IPS DF 6.9 (cell line): ENCODE results near the gene PPARG.
"Not testable (repeated sequence)": the region's sequence is repeated elsewhere in the genome, so short reads cannot be mapped to it uniquely, and the experiment has no call there.

Experiments
- DNase-seq: peaks from one replicate; pipeline ENCODE4 v3.0.0-alpha.2; 2013; ENCODE audit warnings: low read depth, low spot score
- H3K27ac ChIP-seq: one replicate; pipeline ENCODE4 v1.5.1; 2013; ENCODE audit warnings: low read length, control low read depth
- H3K27me3 ChIP-seq: 2 replicates; pipeline ENCODE4 v1.6.1; 2013; ENCODE audit warnings: mild to moderate bottlenecking, low read length; ENCODE audit not compliant: control insufficient read depth, insufficient read depth
- H3K36me3 ChIP-seq: 2 replicates; pipeline ENCODE4 v1.6.1; 2013; ENCODE audit warnings: low read length; ENCODE audit not compliant: control insufficient read depth, insufficient read depth
- H3K4me1 ChIP-seq: 2 replicates; pipeline ENCODE4 v1.6.1; 2013; ENCODE audit warnings: low read length; ENCODE audit not compliant: control insufficient read depth, insufficient read depth
- H3K4me3 ChIP-seq: 2 replicates; pipeline ENCODE4 v1.5.1; 2013; ENCODE audit warnings: mild to moderate bottlenecking, low read length
- H3K9me3 ChIP-seq: 2 replicates; pipeline ENCODE4 v1.6.1; 2013; ENCODE audit warnings: low read length, inconsistent platforms; ENCODE audit not compliant: control insufficient read depth, insufficient read depth
- WGBS: extraction: QIAGEN DNeasy Blood & Tissue Kit; methylation state at CpG from one replicate; pipeline ENCODE4 v1.1.7; 2013; ENCODE audit warnings: mixed read lengths, missing lambda C conversion rate; ENCODE audit not compliant: insufficient read length, insufficient coverage; 5-methylcytosine and 5-hydroxymethylcytosine counted together

Gene PPARG

GRCh38 chr3:12279591-12280326, 9.1 kb upstream of the PPARG start:
- Histone ChIP-seq H3K36me3 (no peaks in the 10 kb centered on the region), H3K4me1 (no peaks in the 10 kb centered on the region), H3K4me3 (no peak overlapping the region), H3K9me3 (no peaks in the 10 kb centered on the region), H3K27ac (no peak overlapping the region), H3K27me3 (no peaks in the 10 kb centered on the region)
- no peak for DNase-seq
- no CpG with 5 or more reads among the region's 10 CpGs for WGBS

GRCh38 chr3:12280357-12280806, 8.5 kb upstream of the PPARG start:
- Histone ChIP-seq H3K27me3 (no peaks in the 10 kb centered on the region), H3K4me1 (no peaks in the 10 kb centered on the region), H3K36me3 (no peaks in the 10 kb centered on the region), H3K27ac (no peak overlapping the region), H3K9me3 (no peaks in the 10 kb centered on the region), H3K4me3 (no peak overlapping the region)
- no CpG with 5 or more reads among the region's 9 CpGs for WGBS
- no peak for DNase-seq

GRCh38 chr3:12284591-12284990, 4.3 kb upstream of the PPARG start:
- Histone ChIP-seq H3K4me1 (no peaks in the 10 kb centered on the region), H3K27ac (no peak overlapping the region), H3K9me3 (no peaks in the 10 kb centered on the region), H3K4me3 (no peak overlapping the region), H3K36me3 (no peaks in the 10 kb centered on the region), H3K27me3 (peaks cover 21% of the 10 kb centered on the region)
- no CpG with 5 or more reads among the region's 2 CpGs for WGBS
- no peak for DNase-seq

GRCh38 chr3:12285003-12285555, 3.8 kb upstream of the PPARG start:
- no CpG with 5 or more reads among the region's 5 CpGs for WGBS
- no peak overlapping the region for H3K4me3 ChIP-seq

GRCh38 chr3:12285779-12286178, 3.1 kb upstream of the PPARG start:
- not testable (repeated sequence) for H3K4me3 ChIP-seq, H3K27ac ChIP-seq, H3K9me3 ChIP-seq, DNase-seq, H3K36me3 ChIP-seq, H3K4me1 ChIP-seq
- no CpG with 5 or more reads among the region's 7 CpGs for WGBS
- H3K27me3 ChIP-seq, result peaks cover 21% of the 10 kb centered on the region

More at GRCh38 chr3:12285003-12285555, 3.8 kb upstream of the PPARG start:
- no peak for DNase-seq
- no peaks in the 10 kb centered on the region for H3K36me3 ChIP-seq
- H3K27me3 ChIP-seq, result peaks cover 21% of the 10 kb centered on the region
- H3K27ac ChIP-seq, result no peak overlapping the region
- H3K9me3 ChIP-seq, result no peaks in the 10 kb centered on the region
- no peaks in the 10 kb centered on the region for H3K4me1 ChIP-seq

GRCh38 chr3:12286504-12286903, 2.4 kb upstream of the PPARG start:
- Histone ChIP-seq H3K36me3 (no peaks in the 10 kb centered on the region), H3K27me3 (peaks cover 21% of the 10 kb centered on the region), H3K27ac (no peak overlapping the region), H3K4me3 (no peak overlapping the region), H3K4me1 (no peaks in the 10 kb centered on the region), H3K9me3 (no peaks in the 10 kb centered on the region)
- no CpG with 5 or more reads among the region's 12 CpGs for WGBS
- no peak for DNase-seq

- H3K36me3 ChIP-seq, result no peaks in the 10 kb centered on the region
- H3K9me3 ChIP-seq, result no peaks in the 10 kb centered on the region
- H3K4me1 ChIP-seq, result no peaks in the 10 kb centered on the region
- DNase-seq, result no peak
- no peak overlapping the region for H3K27ac ChIP-seq
- peaks cover 21% of the 10 kb centered on the region for H3K27me3 ChIP-seq
- no CpG with 5 or more reads among the region's 33 CpGs for WGBS
- peak overlapping the region; percentile 20; the same call in 1 of the 2 replicates for H3K4me3 ChIP-seq
Measured at GRCh38 chr3:12286927-12287726, 1.7 kb upstream of the PPARG start.

- peak overlapping the region; percentile 42; the same call in 1 of the 2 replicates for H3K4me3 ChIP-seq
- H3K27ac ChIP-seq, result no peak overlapping the region
- no peaks in the 10 kb centered on the region for H3K4me1 ChIP-seq
- H3K36me3 ChIP-seq, result no peaks in the 10 kb centered on the region
- no peak for DNase-seq
- H3K9me3 ChIP-seq, result no peaks in the 10 kb centered on the region
- no CpG with 5 or more reads among the region's 63 CpGs for WGBS
- H3K27me3 ChIP-seq, result peaks cover 21% of the 10 kb centered on the region
Measured at GRCh38 chr3:12287727-12288181, 1.1 kb upstream of the PPARG start.

- WGBS, result no CpG with 5 or more reads among the region's 3 CpGs
- Histone ChIP-seq H3K27me3 (peaks cover 21% of the 10 kb centered on the region), H3K4me3 (no peak overlapping the region), H3K4me1 (no peaks in the 10 kb centered on the region), H3K36me3 (no peaks in the 10 kb centered on the region), H3K27ac (no peak overlapping the region), H3K9me3 (no peaks in the 10 kb centered on the region)
- no peak for DNase-seq
Measured at GRCh38 chr3:12289524-12289923, 654 bp downstream of the PPARG start.

- Histone ChIP-seq H3K4me3 (no peak overlapping the region), H3K4me1 (no peaks in the 10 kb centered on the region), H3K9me3 (no peaks in the 10 kb centered on the region), H3K36me3 (no peaks in the 10 kb centered on the region), H3K27me3 (peaks cover 6% of the 10 kb centered on the region; the same call in 1 of the 2 replicates), H3K27ac (no peak overlapping the region)
- WGBS, result no CpG with 5 or more reads among the region's 9 CpGs
- no peak for DNase-seq
Measured at GRCh38 chr3:12292770-12293169, 3.9 kb downstream of the PPARG start.
